AG09319 (cell line): ENCODE measurements around the gene HORMAD2.

Experiments
- DNase-seq: peaks from one replicate; pipeline ENCODE4 v3.0.0-alpha.2; 2010; ENCODE audit warnings: low read depth; ENCODE audit errors: extremely low read depth
- CTCF ChIP-seq: IDR thresholded peaks from 2 replicates; pipeline ENCODE4 v1.5.1; 2011; ENCODE audit warnings: low read depth, mild to moderate bottlenecking, inconsistent platforms, low read length, moderate library complexity

The HORMAD2 gene

GRCh38 chr22:30045901-30046715 lies 34.2 kb upstream of the HORMAD2 start:
- DNase-seq = no peak
- no peak for TF ChIP-seq CTCF

DNA sequence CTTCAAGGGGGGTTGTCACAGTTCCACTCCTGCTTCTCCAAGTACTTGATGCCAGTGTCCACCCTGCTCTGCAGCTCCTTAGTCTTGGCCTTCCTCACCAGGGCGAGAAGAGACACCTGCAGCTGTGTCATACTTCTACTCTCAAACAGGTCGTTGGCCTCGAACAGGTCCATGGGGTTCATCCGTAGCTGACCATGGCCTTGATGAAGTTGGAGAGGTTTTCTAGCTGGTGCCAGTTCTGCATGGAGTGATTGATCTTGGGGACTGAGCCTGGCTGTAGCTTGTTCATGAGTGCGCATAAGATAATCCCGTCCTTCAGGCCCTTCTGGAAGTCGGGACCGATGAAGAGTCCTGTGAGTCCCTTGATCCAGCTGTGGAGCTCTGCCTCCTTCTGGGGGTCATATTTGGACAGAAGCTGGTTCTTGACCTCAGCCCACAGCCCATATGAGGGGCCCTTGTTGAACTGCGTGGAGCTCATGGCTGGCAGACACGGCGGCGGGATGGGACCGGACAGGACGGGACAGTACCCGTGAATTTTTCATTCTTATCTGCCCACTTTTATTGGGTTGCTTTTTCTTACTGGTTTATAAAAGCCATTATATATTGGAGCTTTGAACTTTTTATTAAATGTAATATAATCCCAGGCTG lies 33.4 kb upstream of the HORMAD2 start:
- TF ChIP-seq CTCF = no peak
- DNase-seq = no peak

DNA sequence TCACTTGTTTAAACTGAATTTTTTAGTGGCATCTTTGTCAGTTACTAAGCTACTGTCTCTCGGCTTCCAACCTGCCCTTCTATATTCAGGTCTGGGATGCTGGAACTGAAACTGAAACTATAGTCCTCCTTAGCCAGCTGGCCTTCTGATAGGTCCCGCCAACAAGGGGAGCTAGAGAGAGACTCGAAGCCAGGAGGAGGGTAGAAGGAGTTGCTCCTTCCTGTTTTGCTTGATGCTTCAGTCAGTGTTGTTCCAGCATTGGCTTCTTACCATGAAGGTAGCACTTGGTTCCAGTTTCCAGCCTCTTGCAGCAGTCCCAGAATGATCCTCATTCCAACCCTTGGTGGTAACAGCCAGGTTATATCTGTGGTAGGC lies 32.9 kb upstream of the HORMAD2 start:
- no peak for DNase-seq
- TF ChIP-seq CTCF = no peak

DNA sequence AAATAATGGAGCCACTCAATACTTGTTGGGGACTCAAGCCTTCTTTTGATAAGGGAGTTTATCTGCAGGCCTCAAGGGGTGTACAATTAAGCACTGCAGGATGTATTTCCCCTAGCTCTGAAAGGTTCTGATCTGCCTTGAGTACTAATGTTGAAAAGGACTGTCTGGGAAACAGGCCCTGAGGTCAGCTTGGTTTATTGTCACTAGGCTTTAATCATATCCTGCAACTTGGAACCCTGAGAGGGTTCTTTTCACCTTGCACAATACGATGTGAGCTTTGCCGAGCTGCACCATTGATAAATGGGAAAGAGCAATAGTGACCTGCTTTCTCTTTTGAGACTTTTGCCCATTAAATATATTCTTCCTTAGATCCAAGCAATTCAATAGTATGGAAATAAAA lies 31.6 kb upstream of the HORMAD2 start:
- no peak for DNase-seq
- no peak for TF ChIP-seq CTCF

- no peak for DNase-seq
- no peak for TF ChIP-seq CTCF
Observed at GRCh38 chr22:30054067-30054763, 26.0 kb upstream of the HORMAD2 start.

DNA sequence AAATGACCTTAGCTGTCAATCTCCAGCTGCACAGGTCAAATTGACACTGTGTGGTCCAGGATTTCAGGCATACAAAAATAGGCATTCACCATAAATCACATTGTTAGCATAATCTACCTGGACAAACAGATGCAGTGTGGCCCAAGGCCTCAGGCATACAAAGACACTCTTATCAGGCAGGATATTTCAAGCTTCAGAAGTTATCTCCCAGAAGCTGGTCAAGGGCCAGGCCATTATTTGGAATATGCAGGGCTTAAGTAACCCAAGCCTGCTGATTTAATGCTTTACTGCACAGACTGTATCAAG lies 25.5 kb upstream of the HORMAD2 start:
- TF ChIP-seq CTCF = no peak
- no peak for DNase-seq

DNA sequence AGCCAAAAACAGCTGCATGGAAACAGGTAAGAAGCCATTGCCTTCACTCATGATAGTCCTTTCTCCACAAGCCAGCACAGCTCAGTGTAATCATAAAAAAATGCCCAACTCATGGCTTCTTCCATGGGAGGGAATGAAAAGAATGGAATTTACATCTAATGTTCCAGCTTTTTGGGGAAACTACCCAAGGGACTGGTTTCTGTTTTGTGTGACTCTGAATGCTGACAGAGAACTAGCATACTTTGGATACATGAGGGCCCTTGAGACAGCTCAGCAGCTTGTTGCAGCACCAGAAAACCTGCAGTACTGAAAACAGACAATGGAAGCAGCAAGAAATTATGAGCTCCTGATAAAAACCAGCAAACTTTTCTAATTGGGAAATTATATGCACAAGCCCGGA lies 24.2 kb upstream of the HORMAD2 start:
- no peak for TF ChIP-seq CTCF

More for the DNA sequence above, 24.2 kb upstream of the HORMAD2 start:
- DNase-seq = no peak
